OCI-LY7 (cell line): ENCODE measurements around the gene TMIGD1. TPM values are rescaled to one million over a fixed set of nuclear protein-coding genes. Genes with fewer than 3 reads are reported as not detected.
A peak's percentile ranks its signal among the peaks of the same experiment; 100 is the strongest.

Experiments used
- BruUV-seq: library from RNA; stranded (reverse); fragments of 400-500 nt; replicated peaks from 2 replicates; lab custom pipeline; 2021; lab: Mats Ljungman, UMichigan
- CTCF ChIA-PET: fragments of 300-600 bp; sonication (Branson Sonifier 250); formaldehyde crosslinking; loops from one replicate; lab custom pipeline; 2022; ENCODE audit warnings: antibody characterized with exemption; ENCODE audit not compliant: unreplicated experiment; lab: Charles Lee
- POLR2A ChIA-PET: fragments of 300-600 bp; sonication (Branson Sonifier 250); formaldehyde crosslinking; loops from one replicate; lab custom pipeline; 2022; ENCODE audit warnings: antibody characterized with exemption; lab: Charles Lee
- DNase-seq: peaks from one replicate; pipeline ENCODE4 v3.0.0-alpha.2; 2015; ENCODE audit warnings: low spot score
- H2AFZ ChIP-seq: fragments of 200-600 bp; sonication (generic), shearing (Covaris generic); 2 replicates; pipeline ENCODE4 v1.6.1; 2014; ENCODE audit warnings: mild to moderate bottlenecking, antibody characterized with exemption, low read length, moderate library complexity
- H3K27ac ChIP-seq: fragments of 200-600 bp; sonication (generic); 2 replicates; pipeline ENCODE4 v1.5.1; 2014; ENCODE audit warnings: mixed run types, low read depth, mild to moderate bottlenecking, moderate library complexity, low read length, inconsistent platforms; ENCODE audit not compliant: poor library complexity, severe bottlenecking
- H3K36me3 ChIP-seq: fragments of 200-600 bp; sonication (generic); 2 replicates; pipeline ENCODE4 v1.6.1; 2014; ENCODE audit warnings: mild to moderate bottlenecking, antibody characterized with exemption, low read length, moderate library complexity, mixed read lengths; ENCODE audit not compliant: insufficient read depth
- H3K4me1 ChIP-seq: fragments of 200-600 bp; sonication (generic); 2 replicates; pipeline ENCODE4 v1.5.1; 2014; ENCODE audit warnings: mild to moderate bottlenecking, low read length; ENCODE audit not compliant: insufficient read depth, poor library complexity, severe bottlenecking
- H3K4me2 ChIP-seq: fragments of 200-600 bp; sonication (generic); 2 replicates; pipeline ENCODE4 v1.6.1; 2014; ENCODE audit warnings: mild to moderate bottlenecking, low read length
- H3K4me3 ChIP-seq: fragments of 200-600 bp; sonication (generic); 2 replicates; pipeline ENCODE4 v1.5.1; 2014; ENCODE audit warnings: mild to moderate bottlenecking, low read depth, low read length; ENCODE audit not compliant: poor library complexity, severe bottlenecking
- H3K79me2 ChIP-seq: fragments of 200-600 bp; sonication (generic); 2 replicates; pipeline ENCODE4 v1.6.1; 2016; ENCODE audit warnings: low read depth, mild to moderate bottlenecking, low read length, moderate library complexity, mixed read lengths; ENCODE audit not compliant: insufficient read depth
- H3K9me2 ChIP-seq: fragments of 200-600 bp; sonication (generic); 2 replicates; pipeline ENCODE4 v1.6.1; 2016; ENCODE audit warnings: mild to moderate bottlenecking, low read length, mixed read lengths; ENCODE audit not compliant: insufficient read depth
- H3K9me3 ChIP-seq: fragments of 200-600 bp; sonication (generic); 2 replicates; pipeline ENCODE4 v1.6.1; 2014; ENCODE audit warnings: mild to moderate bottlenecking, mixed run types, low read length, mixed read lengths
- H4K20me1 ChIP-seq: fragments of 200-600 bp; sonication (generic); 2 replicates; pipeline ENCODE4 v1.6.1; 2014; ENCODE audit warnings: mild to moderate bottlenecking, antibody characterized with exemption, low read length, moderate library complexity, mixed read lengths; ENCODE audit not compliant: insufficient read depth
- EZH2phosphoT487 ChIP-seq: fragments of 200-600 bp; sonication (generic); IDR thresholded peaks from 2 replicates; pipeline ENCODE4 v1.6.1; 2018; ENCODE audit warnings: low read depth, borderline replicate concordance, mild to moderate bottlenecking, mixed run types, antibody characterized with exemption, low read length, moderate library complexity, mixed read lengths
- intact Hi-C: fragments of 100-400 bp; cut with micrococcal nuclease; formaldehyde crosslinking; loops from one replicate; pipeline ENCODE4 v1.10.0; 2022; ENCODE audit not compliant: unreplicated experiment
- total RNA-seq, 2 experiments: library from RNA; depleted of rRNA in 1 of 2; stranded (reverse); fragments of >200 nt in 1 of 2; shearing (Covaris generic) in 1 of 2; gene quantifications; 2 replicates each; pipeline ENCODE4 v1.2.3, GENCODE V29; 2014 to 2022
- TF ChIP-seq, protein P1 (sequence below): fragments of 200-600 bp; sonication (generic); conservative IDR thresholded peaks from 2 replicates; pipeline ENCODE4 v1.5.1; 2014; ENCODE audit warnings: mild to moderate bottlenecking, antibody characterized with exemption, low read length, moderate library complexity, mixed read lengths

TMIGD1 gene
- total RNA-seq, 2 experiments from 2014 or later, result not detected

DNA sequence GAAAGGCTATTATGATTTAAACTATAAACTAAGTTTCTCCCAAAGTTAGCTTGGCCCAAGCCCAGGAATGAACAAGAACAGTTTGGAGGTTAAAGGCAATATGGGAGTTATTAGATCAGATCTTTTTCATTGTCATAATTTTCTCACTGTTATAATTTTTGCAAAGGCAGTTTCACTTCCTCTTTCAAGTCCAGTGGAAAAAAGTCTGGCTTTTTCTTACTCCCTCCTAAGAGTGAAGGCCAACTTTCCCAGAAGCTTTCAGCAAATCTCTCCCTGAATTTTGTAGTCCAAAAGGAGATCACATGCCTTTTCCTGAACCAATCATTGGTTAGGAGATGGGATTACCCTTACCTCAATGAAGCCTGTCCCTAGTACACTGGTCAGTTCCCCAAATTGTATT, 33.0 kb downstream of the TMIGD1 start:
- Histone ChIP-seq H3K9me2 (no peaks in the 10 kb centered on the region), H3K36me3 (no peaks in the 10 kb centered on the region), H3K79me2 (no peaks in the 10 kb centered on the region), H3K9me3 (peaks cover 17% of the 10 kb centered on the region; the same call in 1 of the 2 replicates), H3K4me3 (no peak overlapping the region), H3K4me1 (peaks cover 17% of the 10 kb centered on the region), H3K4me2 (peak overlapping the region; percentile 44), H4K20me1 (no peaks in the 10 kb centered on the region), H2AFZ (peak overlapping the region; percentile 10; the same call in 1 of the 2 replicates), H3K27ac (peak overlapping the region; percentile 13)
- DNase-seq, result peak; percentile 55
- ChIA-PET POLR2A (no interaction called here), CTCF (no interaction called here)
- TF ChIP-seq, protein P1, sequence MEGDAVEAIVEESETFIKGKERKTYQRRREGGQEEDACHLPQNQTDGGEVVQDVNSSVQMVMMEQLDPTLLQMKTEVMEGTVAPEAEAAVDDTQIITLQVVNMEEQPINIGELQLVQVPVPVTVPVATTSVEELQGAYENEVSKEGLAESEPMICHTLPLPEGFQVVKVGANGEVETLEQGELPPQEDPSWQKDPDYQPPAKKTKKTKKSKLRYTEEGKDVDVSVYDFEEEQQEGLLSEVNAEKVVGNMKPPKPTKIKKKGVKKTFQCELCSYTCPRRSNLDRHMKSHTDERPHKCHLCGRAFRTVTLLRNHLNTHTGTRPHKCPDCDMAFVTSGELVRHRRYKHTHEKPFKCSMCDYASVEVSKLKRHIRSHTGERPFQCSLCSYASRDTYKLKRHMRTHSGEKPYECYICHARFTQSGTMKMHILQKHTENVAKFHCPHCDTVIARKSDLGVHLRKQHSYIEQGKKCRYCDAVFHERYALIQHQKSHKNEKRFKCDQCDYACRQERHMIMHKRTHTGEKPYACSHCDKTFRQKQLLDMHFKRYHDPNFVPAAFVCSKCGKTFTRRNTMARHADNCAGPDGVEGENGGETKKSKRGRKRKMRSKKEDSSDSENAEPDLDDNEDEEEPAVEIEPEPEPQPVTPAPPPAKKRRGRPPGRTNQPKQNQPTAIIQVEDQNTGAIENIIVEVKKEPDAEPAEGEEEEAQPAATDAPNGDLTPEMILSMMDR, result no peak
- TF ChIP-seq EZH2phosphoT487, result no peak
- intact Hi-C loops, result no loop called here
- BruUV-seq, result no TSS peak

DNA sequence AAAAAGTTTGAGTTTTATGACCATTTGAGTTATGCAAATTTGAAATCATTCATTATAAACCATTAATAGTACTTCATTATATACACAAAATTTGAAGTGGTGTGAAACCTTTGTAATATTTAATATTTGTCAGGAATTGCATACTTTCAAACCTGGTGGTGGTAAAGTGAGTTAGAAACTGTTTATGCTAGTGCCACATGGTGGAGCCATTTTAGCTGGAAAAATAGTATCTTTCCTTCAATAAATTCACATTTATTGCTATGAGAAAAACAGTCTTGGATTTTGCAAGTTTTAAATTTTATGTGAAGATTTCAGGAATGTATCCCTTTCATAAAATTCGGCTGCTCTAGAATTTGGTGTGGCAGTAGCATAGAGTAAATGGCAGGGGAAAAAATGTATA, 34.9 kb downstream of the TMIGD1 start:
- Histone ChIP-seq H3K9me2 (no peaks in the 10 kb centered on the region), H4K20me1 (no peaks in the 10 kb centered on the region), H3K9me3 (peaks cover 17% of the 10 kb centered on the region; the same call in 1 of the 2 replicates), H2AFZ (no peak overlapping the region), H3K4me1 (peaks cover 17% of the 10 kb centered on the region), H3K27ac (no peak overlapping the region), H3K36me3 (no peaks in the 10 kb centered on the region), H3K4me2 (no peak overlapping the region), H3K4me3 (no peak overlapping the region), H3K79me2 (no peaks in the 10 kb centered on the region)
- TF ChIP-seq EZH2phosphoT487, result no peak
- TF ChIP-seq, protein P1, result peak; percentile 74
- intact Hi-C loops, result loop anchor here (2.0 kb wide), 1 partner anchor 38 kb away; no protein-coding TSS in a partner anchor
- no TSS peak for BruUV-seq
- ChIA-PET POLR2A (no interaction called here), CTCF (no interaction called here)
- DNase-seq, result peak; percentile 11

DNA sequence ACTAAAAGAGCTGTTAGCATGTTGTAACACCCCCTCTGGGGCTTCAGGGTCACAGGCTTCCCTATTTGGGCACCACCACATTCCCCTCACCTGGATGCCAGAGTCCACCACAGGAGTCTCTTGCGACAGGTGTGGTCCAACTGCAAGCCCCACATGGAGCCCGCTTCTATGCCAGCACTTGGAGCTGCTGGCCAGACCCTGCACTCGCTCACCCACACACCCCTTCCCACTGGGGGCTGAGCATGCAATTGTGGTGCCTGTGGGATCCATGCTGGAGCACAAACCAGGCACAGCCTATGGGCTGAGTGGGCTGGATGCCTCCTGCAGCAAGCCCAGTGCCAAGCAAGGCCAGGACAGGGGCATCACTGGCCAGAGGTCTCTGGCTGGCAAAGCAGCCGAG, 36.1 kb downstream of the TMIGD1 start:
- H2AFZ ChIP-seq, result no peak overlapping the region
- peaks cover 19% of the 10 kb centered on the region for H3K4me1 ChIP-seq
- H3K79me2 ChIP-seq, result no peaks in the 10 kb centered on the region
- no peak for DNase-seq
- TF ChIP-seq, protein P1, result no peak
- no peak for TF ChIP-seq EZH2phosphoT487
- no peaks in the 10 kb centered on the region for H3K36me3 ChIP-seq
- POLR2A ChIA-PET, result no interaction called here
- intact Hi-C loops, result loop anchor here (2.0 kb wide), 1 partner anchor 39 kb away; no protein-coding TSS in a partner anchor
- no peak overlapping the region for H3K27ac ChIP-seq
- no peak overlapping the region for H3K4me2 ChIP-seq
- H3K9me2 ChIP-seq, result no peaks in the 10 kb centered on the region
- BruUV-seq, result no TSS peak
- no peaks in the 10 kb centered on the region for H4K20me1 ChIP-seq
- H3K9me3 ChIP-seq, result peaks cover 17% of the 10 kb centered on the region; the same call in 1 of the 2 replicates
- H3K4me3 ChIP-seq, result no peak overlapping the region
- CTCF ChIA-PET, result no interaction called here
